ENCODE results near the gene TESMIN. TPM values are rescaled to one million over a fixed set of nuclear protein-coding genes. Genes with fewer than 3 reads are reported as not detected.

TESMIN gene
- total RNA-seq, 1 experiment from 2014 or later, result 1.1 TPM

DNA sequence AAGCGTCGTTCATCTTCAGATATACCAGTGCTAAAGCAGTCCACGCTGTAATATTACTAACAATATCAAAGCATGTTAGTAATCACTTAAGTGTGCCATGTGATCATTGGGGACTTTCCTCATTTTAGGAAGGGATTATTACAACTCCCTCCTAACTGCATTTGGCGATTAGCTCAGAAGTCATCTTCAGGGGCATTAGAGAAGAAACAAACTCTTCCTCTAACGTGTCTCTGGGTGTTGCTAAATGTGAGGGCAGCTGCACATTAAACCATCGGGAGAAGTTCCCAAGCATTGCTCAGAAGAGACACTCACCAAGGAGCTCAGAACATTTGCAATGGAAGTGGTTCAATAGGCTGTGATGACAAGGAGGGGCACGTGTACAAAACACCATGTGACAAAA is 17.2 kb downstream of the TESMIN start:
- DNase-seq (ENCODE audit: low read depth, low spot score), result no peak
- in situ Hi-C loops (cut with HindIII; ENCODE audit: low pct_unique_long_range_greater_than_20kb, low sequenced_read_pairs), result no loop called here

DNA sequence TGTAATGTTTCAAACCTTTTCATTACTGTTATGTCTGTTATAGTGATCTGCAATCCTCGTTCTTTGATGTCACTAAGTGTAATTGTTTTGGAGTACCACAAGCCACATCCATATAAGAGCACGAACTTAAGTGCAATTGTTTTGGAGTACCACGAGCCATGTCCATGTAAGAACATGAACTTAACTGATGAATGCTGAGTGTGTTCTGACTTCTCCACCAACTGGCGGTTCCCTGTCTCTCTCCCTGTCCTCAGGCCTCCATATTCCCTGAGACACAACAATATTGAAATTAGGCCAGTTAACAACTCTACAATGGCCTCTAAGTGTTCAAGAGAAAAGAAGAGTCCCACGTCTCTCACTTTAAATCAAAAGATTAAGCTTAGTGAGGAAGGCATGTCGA is 23.5 kb downstream of the TESMIN start:
- DNase-seq (ENCODE audit: low read depth, low spot score), result peak; percentile 65

DNA sequence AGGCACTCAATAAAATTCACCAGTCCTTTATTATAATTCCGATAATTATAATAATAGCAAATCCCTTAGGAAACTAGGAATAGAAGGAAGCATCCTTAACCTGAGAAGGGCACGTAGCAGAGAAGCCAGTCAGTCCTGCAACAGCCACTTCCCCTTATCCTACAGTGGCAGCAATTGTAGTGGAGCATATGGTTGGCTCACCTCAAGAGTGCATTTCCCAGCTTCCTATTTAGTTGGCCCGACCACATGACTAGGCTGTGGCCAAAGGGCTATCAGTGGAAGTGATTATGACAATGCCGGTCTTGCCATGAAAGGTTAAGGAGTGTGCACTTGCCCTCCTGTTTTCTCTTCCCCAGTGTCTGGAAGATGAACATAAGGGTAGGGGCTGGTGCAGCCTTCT is 27.0 kb downstream of the TESMIN start:
- in situ Hi-C loops (cut with HindIII; ENCODE audit: low pct_unique_long_range_greater_than_20kb, low sequenced_read_pairs), result no loop called here

More for the DNA sequence above, 23.5 kb downstream of the TESMIN start:
- in situ Hi-C loops (cut with HindIII; ENCODE audit: low pct_unique_long_range_greater_than_20kb, low sequenced_read_pairs), result no loop called here

DNA sequence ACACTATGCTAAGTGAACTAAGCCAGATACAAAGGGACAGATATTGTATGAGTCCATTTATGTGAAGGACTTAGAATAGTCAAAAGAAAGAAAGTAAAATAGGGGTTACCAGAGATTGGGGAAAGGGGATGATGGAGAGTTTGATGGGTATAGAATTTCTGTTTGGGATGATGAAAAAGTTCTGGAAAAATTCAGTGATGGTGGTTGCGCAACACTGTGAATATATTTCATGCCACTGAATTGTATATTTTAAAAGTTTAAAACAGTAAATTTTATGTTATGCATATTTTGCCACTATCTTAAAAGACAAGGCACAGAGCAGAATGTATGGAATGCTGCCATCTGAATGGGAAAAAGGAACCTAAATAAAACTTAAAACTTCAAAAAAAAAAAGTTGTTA is 29.2 kb downstream of the TESMIN start:
- no peak for DNase-seq (ENCODE audit: low read depth, low spot score)
- in situ Hi-C loops (cut with HindIII; ENCODE audit: low pct_unique_long_range_greater_than_20kb, low sequenced_read_pairs), result no loop called here

More for the DNA sequence above, 27.0 kb downstream of the TESMIN start:
- DNase-seq (ENCODE audit: low read depth, low spot score), result no peak

DNA sequence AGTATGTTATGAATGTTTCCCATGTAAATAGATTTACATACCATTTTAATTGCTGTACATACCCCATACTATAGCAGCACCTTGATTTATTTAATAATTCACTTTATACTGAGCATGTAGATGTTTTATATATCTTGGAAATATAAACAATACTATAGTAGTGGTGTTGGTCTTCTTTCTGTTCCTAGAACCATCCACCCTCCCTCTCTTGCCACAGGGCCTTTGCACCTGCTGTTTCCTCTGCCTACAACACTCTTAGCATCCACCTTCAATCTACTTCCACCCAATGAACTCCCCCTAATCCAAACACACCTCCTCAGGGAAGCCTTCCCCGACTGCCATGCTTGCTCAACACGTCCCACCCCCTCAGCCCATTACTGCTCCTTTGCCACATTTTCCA is 30.2 kb downstream of the TESMIN start:
- in situ Hi-C loops (cut with HindIII; ENCODE audit: low pct_unique_long_range_greater_than_20kb, low sequenced_read_pairs), result no loop called here
- DNase-seq (ENCODE audit: low read depth, low spot score), result no peak

DNA sequence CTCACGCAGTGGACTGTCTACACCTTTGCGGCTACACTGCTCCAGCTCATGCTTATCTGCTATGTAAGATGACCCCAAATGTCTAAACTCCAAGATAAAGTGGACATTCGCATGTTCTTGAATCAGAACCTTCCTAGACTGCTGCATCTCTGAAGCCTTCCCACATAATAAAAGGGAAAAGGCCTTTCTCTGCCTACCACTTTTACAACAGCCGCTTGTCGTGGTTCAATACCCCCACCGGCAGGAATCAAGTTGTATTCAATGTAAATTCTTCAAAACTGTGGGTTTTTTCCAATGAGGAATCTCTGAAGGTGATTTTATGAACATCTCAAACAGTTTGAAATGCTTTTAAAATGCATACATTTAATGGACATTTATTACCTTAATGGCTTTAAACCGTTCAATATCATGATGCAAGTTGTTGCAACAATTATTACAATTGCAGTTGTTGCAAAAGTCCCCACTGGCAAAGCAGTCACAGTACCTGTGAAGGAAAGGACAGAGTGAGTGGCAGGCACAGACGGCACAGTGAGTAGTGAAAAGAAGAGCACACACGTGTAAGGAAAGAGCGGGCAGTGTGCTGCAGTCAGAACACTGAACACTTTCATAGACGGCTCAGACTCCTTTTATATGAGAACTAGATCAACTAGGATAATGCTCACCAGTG is 35.7 kb downstream of the TESMIN start:
- in situ Hi-C loops (cut with HindIII; ENCODE audit: low pct_unique_long_range_greater_than_20kb, low sequenced_read_pairs), result no loop called here
- no peak for DNase-seq (ENCODE audit: low read depth, low spot score)

DNA sequence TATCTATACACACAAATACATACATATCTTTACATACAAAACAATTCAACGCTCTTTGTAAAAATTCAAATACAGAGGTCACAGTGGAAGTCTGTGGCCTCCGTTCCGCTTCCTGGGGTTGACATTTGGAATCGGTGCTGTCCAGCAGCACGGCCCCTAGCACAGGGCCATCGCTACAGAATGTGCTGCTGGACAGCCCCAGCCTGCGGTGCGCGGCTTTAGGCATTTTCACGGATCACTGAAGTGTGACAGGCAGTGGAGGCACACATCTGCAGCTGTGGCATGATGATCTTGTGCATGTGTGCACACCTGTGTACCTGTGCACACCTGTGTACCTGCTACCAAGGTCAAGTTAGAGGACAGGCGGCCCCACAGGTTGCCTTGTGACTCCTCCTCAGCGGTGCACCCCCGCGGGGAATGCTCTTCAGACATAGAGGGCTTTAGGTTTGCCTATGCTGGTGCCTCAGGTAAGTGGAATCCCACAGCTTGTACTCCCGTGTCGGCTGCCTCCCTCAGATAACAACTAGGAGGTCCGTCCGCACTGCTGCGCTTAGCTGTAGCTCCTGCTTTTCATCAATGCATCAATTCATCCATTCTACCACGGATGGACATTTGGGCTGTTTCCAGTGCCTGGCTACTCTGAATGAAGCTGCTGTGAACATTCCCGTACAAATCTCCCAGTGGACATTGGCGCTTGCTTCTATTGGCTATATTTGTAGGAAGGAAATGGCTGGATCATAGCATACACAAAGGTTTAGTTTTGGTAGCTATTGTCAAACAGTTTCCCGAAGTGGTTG is 37.1 kb downstream of the TESMIN start:
- DNase-seq (ENCODE audit: low read depth, low spot score), result peak; percentile 39
- in situ Hi-C loops (cut with HindIII; ENCODE audit: low pct_unique_long_range_greater_than_20kb, low sequenced_read_pairs), result no loop called here

DNA sequence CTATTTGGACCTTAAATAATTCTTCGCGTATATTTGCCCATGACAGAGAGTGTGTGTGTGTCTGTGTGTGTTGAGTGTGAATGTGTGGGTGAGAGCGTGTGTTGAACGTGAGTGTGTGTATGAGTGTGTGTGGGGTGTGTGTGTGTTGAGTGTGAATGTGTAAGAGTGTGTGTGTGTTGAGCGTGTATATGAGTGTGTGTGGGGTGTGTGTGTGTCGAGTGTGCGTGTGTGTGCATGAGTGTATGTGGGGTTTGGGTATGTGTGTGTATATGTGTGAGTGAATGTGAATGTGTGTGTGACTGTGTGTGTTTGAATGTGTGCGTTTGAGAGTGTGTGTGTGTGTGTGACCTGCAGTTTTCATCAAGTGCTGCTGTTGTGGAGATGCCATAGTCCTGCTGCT is 40.2 kb downstream of the TESMIN start:
- in situ Hi-C loops (cut with HindIII; ENCODE audit: low pct_unique_long_range_greater_than_20kb, low sequenced_read_pairs), result no loop called here
- no peak for DNase-seq (ENCODE audit: low read depth, low spot score)

DNA sequence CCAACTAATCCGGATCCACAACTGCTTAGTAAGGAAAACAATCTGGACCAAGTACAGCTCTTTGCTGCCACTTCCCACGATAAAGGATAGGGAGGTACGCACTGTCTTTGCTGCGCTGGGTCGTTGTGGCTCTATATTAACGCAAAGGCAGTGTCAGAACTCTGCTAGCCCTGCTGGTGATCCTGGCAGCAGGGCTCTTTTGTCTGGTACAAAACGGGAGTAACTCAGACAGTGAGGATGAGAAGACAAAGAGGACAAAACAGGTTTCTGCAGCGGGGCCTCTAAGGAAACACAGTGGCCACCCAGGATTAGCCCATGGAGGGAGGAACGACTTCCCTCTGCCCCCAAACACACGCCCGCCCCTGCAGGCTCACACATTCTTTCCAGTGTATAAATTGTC is 40.9 kb downstream of the TESMIN start:
- in situ Hi-C loops (cut with HindIII; ENCODE audit: low pct_unique_long_range_greater_than_20kb, low sequenced_read_pairs), result no loop called here
- DNase-seq (ENCODE audit: low read depth, low spot score), result no peak

DNA sequence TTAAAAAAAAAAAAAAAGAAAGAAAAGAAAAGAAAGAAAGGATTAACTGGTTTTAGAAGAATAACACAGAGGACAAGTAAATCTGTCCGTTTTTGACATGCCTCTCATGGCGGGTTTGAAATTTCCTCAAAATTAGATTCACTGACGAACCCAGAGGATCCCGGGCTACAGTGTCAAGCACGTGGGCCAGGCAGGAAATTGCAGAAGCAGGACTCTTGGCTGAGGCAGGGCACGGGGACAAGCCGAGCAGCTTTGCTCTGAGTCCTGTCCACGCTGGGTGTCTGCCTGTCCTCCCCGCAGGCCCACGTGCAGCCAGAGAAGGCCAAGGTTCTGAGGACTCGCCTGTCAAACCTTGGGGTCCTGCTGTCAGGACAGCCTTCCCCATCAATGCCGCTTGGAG is 42.3 kb downstream of the TESMIN start:
- no peak for DNase-seq (ENCODE audit: low read depth, low spot score)
- in situ Hi-C loops (cut with HindIII; ENCODE audit: low pct_unique_long_range_greater_than_20kb, low sequenced_read_pairs), result no loop called here

DNA sequence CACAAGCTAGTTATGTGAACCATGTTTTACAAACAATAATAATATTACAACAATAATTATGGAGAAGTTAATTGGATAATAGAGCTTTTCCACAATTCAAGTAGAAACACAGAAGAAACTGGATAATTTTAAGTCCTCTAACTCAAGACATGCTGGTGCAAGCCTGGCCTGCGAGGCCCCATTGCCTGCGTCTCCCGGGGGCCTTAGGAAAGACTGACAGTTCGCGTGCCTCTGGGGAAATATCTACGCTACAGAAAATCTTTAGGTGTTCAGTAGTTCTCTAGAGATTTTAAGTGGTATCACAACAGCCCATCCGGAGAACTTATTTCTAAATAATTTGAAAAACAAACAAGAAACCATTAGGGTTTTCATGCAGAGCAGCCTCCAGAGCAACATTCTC is 43.8 kb downstream of the TESMIN start:
- in situ Hi-C loops (cut with HindIII; ENCODE audit: low pct_unique_long_range_greater_than_20kb, low sequenced_read_pairs), result no loop called here
- no peak for DNase-seq (ENCODE audit: low read depth, low spot score)

DNA sequence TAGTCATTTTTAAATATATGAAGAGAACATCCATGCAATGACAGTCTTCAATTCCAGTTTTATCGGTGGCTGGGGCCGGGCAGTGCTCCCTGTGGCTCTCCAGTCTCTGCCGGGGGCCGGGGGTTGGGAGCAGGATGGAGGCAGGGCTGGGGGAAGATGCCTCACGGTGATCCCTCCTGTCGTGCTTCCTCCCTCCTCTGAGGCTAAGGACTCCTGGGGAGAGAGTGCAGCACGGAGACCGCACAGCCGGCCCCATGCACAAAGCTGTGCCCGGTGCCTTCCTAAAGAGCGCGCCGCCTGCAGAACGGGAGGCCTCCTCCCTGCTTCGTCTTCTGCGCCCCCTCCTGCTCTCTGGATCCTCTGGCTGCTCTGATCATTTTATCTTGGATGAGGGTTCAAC is 46.4 kb downstream of the TESMIN start:
- DNase-seq (ENCODE audit: low read depth, low spot score), result no peak
- in situ Hi-C loops (cut with HindIII; ENCODE audit: low pct_unique_long_range_greater_than_20kb, low sequenced_read_pairs), result no loop called here

DNA sequence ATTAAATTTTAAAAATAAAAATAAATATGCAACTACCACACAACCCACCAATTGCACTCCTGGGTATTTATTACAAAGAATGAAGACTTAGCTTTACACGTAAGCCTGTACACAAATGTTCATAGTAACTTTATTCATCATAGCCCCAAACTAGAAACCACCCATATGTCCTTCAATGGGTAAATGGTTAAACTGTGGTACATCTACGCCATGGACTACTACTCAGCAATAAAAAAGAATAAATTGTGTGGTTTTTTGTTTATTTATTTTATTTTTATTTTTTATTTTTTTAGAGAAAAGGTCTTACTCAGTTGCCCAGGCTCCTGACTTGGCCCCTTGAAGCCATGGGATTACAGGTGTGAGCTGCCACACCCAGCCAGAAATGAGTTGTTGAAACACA is 52.3 kb downstream of the TESMIN start:
- DNase-seq (ENCODE audit: low read depth, low spot score), result no peak
- in situ Hi-C loops (cut with HindIII; ENCODE audit: low pct_unique_long_range_greater_than_20kb, low sequenced_read_pairs), result no loop called here

DNA sequence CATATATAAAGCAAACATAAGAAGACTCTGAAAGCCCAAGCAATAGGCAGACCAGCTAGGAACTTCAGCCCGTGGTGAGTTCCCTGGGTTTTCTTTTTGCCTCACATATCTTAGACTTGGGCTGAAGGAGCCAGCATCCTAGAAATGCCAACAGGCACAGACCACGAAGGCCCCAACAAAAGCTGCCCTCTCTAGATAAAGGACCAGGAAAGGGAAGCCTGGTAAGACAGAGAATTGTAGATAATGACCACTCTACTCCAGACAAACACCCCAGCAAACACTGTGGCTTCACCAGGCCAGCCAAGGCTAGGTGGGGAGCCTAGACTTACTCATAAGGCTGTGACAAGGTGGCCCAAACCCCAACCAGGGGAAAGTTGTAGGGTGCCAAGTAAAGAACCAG is 55.8 kb downstream of the TESMIN start:
- no peak for DNase-seq (ENCODE audit: low read depth, low spot score)
- in situ Hi-C loops (cut with HindIII; ENCODE audit: low pct_unique_long_range_greater_than_20kb, low sequenced_read_pairs), result no loop called here

DNA sequence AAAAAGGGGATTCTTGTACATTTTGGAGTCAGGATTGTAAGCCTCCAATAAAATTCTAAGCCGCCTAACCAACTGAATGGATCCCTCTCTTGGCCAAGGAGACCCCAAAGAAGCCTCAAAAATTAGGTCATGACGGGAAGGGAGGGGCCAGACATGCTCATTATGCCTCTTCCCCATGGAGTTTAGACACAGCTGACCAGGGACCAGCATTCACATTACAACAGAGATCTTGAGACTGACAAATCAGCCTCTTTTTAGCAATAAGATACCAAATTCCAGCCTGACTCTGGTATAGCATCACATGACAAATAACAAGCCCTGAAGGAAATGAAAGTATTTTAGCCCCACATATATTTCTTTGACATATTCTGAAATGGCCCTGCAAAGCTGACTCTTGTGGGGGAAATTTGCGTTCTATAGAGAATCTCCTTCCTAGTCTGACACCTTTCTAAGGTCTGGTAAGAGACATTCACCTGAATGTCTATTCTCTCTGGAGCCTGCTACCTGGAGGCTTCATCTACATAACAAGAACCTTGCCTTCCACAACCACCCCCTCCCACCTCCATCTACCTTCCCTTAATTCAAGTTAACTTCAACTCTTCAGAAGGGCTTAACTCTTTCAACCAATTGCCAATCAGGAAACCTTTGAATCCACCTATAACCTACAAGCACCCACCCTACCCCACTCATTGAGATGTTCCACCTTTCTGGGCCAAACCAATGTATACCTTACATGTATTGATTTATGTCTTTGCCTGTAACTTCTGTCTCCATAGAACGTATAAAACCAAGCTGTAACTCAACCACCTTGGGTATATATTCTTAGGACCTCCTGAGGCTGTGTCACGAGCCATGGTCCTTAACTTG is 56.7 kb downstream of the TESMIN start:
- no peak for DNase-seq (ENCODE audit: low read depth, low spot score)
- in situ Hi-C loops (cut with HindIII; ENCODE audit: low pct_unique_long_range_greater_than_20kb, low sequenced_read_pairs), result no loop called here

DNA sequence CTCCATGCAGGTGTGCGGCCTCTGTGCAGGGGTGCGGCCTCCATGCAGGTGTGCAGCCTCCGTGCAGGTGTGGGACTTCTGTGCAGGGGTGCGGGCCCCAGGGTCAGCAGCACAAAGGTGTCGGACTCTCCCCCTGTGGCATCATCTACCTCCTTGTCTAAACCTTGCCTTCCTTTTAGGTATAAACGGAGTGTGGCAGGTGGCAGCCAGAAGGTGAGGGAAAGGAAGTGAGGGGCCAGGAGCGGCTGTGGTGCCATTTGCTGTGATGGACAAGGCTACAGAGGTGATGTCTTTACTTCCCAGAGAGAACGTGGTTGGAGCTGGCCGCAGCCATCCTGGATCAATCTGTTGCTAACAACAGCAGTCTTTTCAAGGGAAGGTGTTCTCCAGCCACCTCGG is 57.8 kb downstream of the TESMIN start:
- in situ Hi-C loops (cut with HindIII; ENCODE audit: low pct_unique_long_range_greater_than_20kb, low sequenced_read_pairs), result no loop called here
- DNase-seq (ENCODE audit: low read depth, low spot score), result no peak

DNA sequence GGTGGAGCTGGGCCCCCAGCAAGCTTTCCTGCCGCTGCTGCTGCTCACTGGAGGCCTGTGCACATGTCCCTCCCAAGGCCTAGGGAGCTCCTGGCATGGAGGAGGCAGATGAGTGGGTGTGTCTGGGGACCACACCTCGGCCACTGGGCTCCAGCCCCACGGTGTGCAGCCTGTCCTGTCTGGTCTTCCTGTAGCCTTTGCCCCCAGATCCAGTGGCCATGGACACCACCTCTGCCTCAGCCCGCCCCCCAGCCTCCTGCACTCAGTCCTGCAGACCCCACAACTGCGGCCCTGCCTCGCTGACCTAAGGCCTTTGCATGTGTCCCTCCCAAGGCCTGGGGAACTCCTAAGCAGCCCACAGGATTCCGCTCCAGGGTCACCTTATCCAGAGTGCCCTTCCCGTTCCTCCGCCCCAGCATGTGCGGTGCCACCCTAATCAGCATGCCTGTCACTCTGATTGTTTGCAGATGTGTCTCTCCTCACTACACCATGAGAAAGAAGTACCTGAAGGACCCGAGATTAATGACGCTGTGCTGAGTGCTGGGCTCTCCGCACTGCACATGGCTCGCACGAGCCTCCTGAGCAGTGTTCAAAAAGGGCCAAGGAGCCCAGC is 58.3 kb downstream of the TESMIN start:
- DNase-seq (ENCODE audit: low read depth, low spot score), result no peak
- in situ Hi-C loops (cut with HindIII; ENCODE audit: low pct_unique_long_range_greater_than_20kb, low sequenced_read_pairs), result no loop called here

DNA sequence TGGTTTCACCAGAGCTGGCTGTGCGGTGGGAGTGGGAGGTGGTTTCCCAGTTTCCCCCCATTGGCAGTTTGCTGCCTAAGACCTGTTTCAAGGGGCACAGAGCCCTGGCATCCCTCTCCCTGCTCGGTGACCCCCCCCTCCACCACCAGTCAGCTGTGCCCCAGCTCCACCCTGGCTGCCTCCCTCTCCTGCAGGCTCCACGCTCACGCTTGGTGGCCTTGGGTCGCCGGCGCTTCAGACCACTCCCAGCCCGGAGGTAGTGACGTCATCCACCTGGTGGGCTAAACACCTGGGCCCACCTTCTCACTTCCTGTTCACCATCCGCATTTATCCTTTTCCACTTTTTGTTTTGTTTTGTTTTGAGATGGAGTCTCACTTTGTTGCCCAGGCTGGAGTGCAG is 59.2 kb downstream of the TESMIN start:
- in situ Hi-C loops (cut with HindIII; ENCODE audit: low pct_unique_long_range_greater_than_20kb, low sequenced_read_pairs), result no loop called here
- DNase-seq (ENCODE audit: low read depth, low spot score), result no peak

Data from SK-MEL-5 (cell line).